Measurements from ENCODE around the gene ROS1.
"Not testable (repeated sequence)": the region's sequence is repeated elsewhere in the genome, so short reads cannot be mapped to it uniquely, and the experiment has no call there.

ROS1 gene

DNA sequence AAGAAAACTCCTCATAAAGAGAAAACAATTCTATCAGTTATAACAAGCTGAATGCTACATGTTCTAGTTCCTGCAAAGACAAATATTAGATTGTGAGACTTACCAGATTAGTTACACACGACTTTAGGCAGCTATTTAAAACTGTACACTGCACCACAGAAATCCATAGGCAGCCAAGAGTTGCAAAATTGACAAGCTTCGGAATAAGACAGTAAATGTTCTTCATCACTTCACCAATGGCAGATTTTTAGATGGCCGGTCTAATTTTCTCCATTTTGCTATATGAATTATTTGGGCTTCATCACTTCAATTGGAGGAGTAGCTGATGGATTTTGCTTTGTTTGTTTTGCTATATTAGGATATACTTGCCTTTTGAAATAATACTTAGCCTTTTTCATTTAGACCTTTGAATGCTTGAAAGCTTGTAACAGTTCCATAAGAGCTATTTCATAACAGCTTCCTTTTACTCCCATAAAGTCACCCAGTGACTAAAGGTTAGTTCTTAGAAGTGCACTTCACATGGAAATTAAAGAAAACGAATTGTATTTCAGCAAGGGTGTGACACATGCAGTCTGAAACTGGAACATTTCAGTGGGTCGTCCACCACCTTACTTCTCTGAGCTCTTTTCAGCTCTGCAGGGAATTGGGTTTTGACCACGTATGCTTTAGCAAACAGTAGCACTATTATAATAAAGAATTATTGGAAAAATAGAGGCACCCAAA, at the start of gene ROS1:
Gene ROS1, minus strand, starts transcription at position 512 of the 723 bp plus-strand sequence. Its CDS starts 286 bp downstream, at position 226.
- TF ChIP-seq, protein P1, sequence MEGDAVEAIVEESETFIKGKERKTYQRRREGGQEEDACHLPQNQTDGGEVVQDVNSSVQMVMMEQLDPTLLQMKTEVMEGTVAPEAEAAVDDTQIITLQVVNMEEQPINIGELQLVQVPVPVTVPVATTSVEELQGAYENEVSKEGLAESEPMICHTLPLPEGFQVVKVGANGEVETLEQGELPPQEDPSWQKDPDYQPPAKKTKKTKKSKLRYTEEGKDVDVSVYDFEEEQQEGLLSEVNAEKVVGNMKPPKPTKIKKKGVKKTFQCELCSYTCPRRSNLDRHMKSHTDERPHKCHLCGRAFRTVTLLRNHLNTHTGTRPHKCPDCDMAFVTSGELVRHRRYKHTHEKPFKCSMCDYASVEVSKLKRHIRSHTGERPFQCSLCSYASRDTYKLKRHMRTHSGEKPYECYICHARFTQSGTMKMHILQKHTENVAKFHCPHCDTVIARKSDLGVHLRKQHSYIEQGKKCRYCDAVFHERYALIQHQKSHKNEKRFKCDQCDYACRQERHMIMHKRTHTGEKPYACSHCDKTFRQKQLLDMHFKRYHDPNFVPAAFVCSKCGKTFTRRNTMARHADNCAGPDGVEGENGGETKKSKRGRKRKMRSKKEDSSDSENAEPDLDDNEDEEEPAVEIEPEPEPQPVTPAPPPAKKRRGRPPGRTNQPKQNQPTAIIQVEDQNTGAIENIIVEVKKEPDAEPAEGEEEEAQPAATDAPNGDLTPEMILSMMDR (IDR thresholded peaks at IDR 0.05; ENCODE audit: low read depth, low read length, missing control alignments), result no peak
- H3K4me3 ChIP-seq (replicated peaks; ENCODE audit: low read depth, low read length), result no peak within 1 kb of the TSS
- no peak for DNase-seq (ENCODE audit: extremely low read depth, low read depth)

DNA sequence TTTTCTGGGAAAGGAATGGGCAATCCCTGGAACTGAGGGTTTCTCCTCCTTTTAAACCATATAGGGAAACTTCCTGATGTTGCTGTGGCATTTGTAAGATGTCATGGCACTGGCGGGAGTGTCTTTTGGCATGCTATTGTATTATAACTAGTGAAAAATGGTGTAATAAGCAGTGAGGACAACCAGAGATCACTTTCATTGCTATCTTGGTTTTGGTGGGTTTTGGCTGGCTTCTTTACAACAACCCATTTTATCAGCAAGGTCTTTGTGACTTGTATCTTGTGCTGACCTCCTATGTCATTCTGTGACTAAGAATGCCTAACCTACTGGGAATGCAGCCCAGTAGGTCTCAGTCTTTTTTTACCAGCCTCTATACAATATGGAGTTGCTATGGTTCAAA, 47.7 kb upstream of the ROS1 start:
- TF ChIP-seq, protein P1 (IDR thresholded peaks at IDR 0.05; ENCODE audit: low read depth, low read length, missing control alignments), result no peak
- DNase-seq (ENCODE audit: extremely low read depth, low read depth), result no peak
- no peak overlapping the region for H3K4me3 ChIP-seq (replicated peaks; ENCODE audit: low read depth, low read length)

DNA sequence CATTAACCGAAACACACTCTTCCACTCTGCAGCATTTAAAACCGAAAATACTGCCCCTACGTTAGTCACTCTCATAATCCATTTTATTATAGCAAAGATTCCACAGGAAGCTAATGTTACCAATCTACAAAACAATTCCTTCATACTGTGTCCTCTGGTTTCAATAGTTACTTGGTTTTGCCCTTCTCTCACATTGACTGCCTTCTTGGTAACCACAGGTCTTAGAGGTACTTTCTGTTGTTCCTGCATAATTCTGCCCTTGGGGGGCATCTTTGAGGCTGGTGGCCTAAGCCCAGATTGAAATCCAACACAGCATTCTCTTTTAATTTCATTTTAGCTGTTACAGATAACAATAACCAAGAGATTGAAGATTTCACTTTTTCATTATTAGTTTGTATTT, 46.9 kb upstream of the ROS1 start:
- TF ChIP-seq, protein P1 (IDR thresholded peaks at IDR 0.05; ENCODE audit: low read depth, low read length, missing control alignments), result no peak
- no peak overlapping the region for H3K4me3 ChIP-seq (replicated peaks; ENCODE audit: low read depth, low read length)
- no peak for DNase-seq (ENCODE audit: extremely low read depth, low read depth)

DNA sequence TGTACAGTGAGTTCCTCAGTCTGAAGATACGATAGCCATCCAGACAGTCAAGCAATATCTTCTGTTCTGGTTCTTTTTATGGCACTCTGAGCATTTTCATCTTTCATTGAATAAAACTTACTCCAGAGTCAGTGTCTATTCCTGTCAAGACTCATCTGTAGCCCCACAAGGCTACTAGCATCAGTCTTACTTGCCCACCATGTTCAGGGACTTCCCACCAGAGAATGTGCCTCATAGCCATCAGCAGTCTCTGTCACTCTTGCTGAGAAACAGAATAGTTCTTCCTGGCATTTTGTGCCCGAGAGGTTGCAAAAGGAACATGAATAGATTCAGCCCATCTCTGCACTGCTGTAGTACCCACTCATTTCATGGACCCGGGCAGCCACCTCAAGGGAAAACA, 44.0 kb upstream of the ROS1 start:
- DNase-seq (ENCODE audit: extremely low read depth, low read depth), result no peak
- H3K4me3 ChIP-seq (replicated peaks; ENCODE audit: low read depth, low read length), result no peak overlapping the region
- TF ChIP-seq, protein P1 (IDR thresholded peaks at IDR 0.05; ENCODE audit: low read depth, low read length, missing control alignments), result no peak

DNA sequence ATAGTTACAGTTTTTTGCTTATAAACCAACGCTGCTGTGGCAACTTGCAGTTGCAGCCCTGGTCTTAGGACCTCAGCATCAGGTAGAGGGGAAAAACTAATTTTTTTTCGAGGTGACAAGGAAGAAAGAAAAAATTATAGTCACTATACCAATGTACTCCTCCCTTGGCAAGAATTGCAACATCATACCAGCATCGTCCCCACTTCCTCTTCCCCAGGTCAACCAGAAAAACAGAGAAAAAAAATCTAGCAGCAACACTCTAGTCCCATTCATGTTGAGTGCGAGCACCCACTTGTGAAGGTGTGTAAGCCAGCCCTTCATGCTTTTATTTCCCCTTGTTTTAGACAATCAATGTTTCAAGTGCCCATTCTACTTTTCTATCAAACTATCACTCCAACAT, 43.6 kb upstream of the ROS1 start:
- no peak overlapping the region for H3K4me3 ChIP-seq (replicated peaks; ENCODE audit: low read depth, low read length)
- TF ChIP-seq, protein P1 (IDR thresholded peaks at IDR 0.05; ENCODE audit: low read depth, low read length, missing control alignments), result no peak
- no peak for DNase-seq (ENCODE audit: extremely low read depth, low read depth)

DNA sequence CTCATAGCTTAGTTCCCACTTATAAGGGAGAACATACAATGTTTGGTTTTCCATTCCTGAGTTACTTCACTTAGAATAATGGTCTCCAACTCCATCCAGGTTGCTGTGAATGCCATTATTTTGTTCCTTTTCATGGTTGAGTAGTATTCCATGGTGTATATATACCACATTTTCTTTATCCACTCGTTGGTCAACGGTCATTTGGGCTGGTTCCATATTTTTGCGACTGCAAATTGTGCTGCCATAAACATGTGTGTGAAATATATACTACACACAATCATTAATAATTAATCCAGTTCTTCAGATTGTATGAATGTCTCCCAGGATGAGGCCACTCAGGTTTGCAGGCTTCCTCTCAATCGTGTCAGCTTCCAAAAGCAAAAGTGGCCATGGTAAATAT, 42.8 kb upstream of the ROS1 start:
- not testable (repeated sequence) for DNase-seq (ENCODE audit: extremely low read depth, low read depth); H3K4me3 ChIP-seq (replicated peaks; ENCODE audit: low read depth, low read length)

DNA sequence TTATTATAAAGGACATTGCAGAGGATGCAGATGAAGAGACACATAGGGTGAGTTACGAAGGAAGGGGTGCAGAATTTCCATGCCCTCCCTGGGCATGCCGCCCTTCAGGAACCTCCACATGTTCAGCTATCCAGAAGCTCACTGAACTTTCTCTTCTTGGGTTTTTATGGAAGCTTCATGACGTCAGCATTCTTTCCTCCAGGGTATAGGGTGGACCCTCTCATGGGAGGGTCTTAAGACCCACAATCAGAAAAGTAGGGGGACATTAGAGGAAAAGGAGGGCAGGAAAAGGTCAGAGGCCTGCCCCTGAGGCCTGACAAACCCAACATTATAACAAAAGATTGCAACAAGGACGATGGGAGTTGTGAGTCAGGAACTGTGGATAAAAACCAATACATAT, 42.1 kb upstream of the ROS1 start:
- no peak for DNase-seq (ENCODE audit: extremely low read depth, low read depth)
- TF ChIP-seq, protein P1 (IDR thresholded peaks at IDR 0.05; ENCODE audit: low read depth, low read length, missing control alignments), result no peak
- H3K4me3 ChIP-seq (replicated peaks; ENCODE audit: low read depth, low read length), result no peak overlapping the region

Data from HFF-Myc (cell line).